Measurements from ENCODE around the gene NPIPB4. TPM values are rescaled to one million over a fixed set of nuclear protein-coding genes. Genes with fewer than 3 reads are reported as not detected.
A peak's percentile ranks its signal among the peaks of the same experiment; 100 is the strongest.
"Not testable (repeated sequence)": the region's sequence is repeated elsewhere in the genome, so short reads cannot be mapped to it uniquely, and the experiment has no call there.

NPIPB4 gene
- 100 to 1,000 TPM; 216 to 271 TPM for total RNA-seq
- polyA plus RNA-seq, result 10 to 100 TPM in 1 of 2 donors, 1 to 10 TPM in 1; 1.8 to 17.0 TPM

DNA sequence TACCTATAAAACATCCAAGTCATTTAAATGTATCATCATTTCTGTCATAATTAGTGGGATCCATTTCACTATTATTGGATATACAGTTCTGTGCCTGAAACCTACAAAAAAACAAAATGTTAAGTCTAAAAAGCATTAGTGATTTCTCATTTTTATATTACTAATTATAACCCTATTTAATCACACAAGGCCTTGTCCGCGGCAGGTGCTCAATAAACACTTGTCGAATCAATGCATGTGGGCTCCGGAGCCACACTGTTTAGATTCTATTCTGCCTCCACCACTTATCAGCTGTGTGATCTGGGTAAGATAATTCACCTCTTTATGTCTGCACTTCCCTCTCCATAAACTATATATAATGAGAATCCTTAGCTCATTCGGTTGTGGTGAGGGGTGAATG is at the start of gene NPIPB4:
Gene NPIPB4, minus strand, starts transcription at position 101 of the 400 bp plus-strand sequence. CDS start 378 bp downstream, outside the sequence.
- H3K27me3 ChIP-seq (ENCODE audit: insufficient read depth, low read length); POLR2A ChIA-PET (ENCODE audit: partially characterized antibody); intact Hi-C loops (cut with micrococcal nuclease); H3K4me3 Mint-ChIP-seq; H3K36me3 ChIP-seq (ENCODE audit: insufficient read depth, low read length); H3K27ac ChIP-seq (ENCODE audit: low read depth, low read length); CTCF ChIA-PET (ENCODE audit: partially characterized antibody); H3K9me3 ChIP-seq (ENCODE audit: control insufficient read depth in 1 of 2, low read length in 2 of 2); DNase-seq; H3K4me1 ChIP-seq (ENCODE audit: insufficient read depth, low read length); H3K27ac Mint-ChIP-seq; H3K9me3 Mint-ChIP-seq; H3K4me3 ChIP-seq (ENCODE audit: low read length in 2 of 2); H3K36me3 Mint-ChIP-seq; H3K27me3 Mint-ChIP-seq; H3K4me1 Mint-ChIP-seq: not testable (repeated sequence)

GRCh38 chr16:21898998-21899397 is 41.4 kb upstream of the NPIPB4 start:
- CTCF ChIA-PET (ENCODE audit: partially characterized antibody); intact Hi-C loops (cut with micrococcal nuclease); H3K27ac ChIP-seq (ENCODE audit: low read depth, low read length); H3K9me3 Mint-ChIP-seq; POLR2A ChIA-PET (ENCODE audit: partially characterized antibody); H3K4me3 Mint-ChIP-seq; H3K27ac Mint-ChIP-seq; H3K9me3 ChIP-seq (ENCODE audit: control insufficient read depth in 1 of 2, low read length in 2 of 2); H3K4me3 ChIP-seq (ENCODE audit: low read length in 2 of 2); H3K36me3 Mint-ChIP-seq; H3K36me3 ChIP-seq (ENCODE audit: insufficient read depth, low read length); H3K27me3 ChIP-seq (ENCODE audit: insufficient read depth, low read length); H3K4me1 Mint-ChIP-seq; DNase-seq; H3K27me3 Mint-ChIP-seq; H3K4me1 ChIP-seq (ENCODE audit: insufficient read depth, low read length): not testable (repeated sequence)

DNA sequence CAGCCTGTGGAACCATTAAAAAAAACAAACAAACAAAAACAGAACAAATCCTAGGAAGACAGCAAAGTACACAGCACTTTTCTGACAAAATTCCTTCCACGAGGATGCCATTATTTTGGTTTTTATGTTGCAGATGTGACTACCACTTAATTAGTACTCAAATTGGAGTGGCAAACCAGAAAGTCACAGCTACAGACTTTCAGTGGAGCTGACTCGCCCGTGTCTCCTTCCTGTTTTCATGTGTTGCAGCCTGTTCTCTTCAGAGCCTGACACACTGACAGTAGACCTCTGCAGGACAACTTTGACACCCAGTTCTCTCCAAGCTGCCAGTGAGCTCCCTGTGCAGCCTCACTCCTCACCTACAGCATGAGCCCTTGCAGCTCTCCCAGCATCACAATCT is 24.4 kb upstream of the NPIPB4 start:
- H3K9me3 Mint-ChIP-seq; H3K27ac ChIP-seq (ENCODE audit: low read depth, low read length); H3K27me3 Mint-ChIP-seq; H3K27me3 ChIP-seq (ENCODE audit: insufficient read depth, low read length); H3K4me3 ChIP-seq (ENCODE audit: low read length in 2 of 2); POLR2A ChIA-PET (ENCODE audit: partially characterized antibody); H3K36me3 Mint-ChIP-seq; H3K9me3 ChIP-seq (ENCODE audit: control insufficient read depth in 1 of 2, low read length in 2 of 2); H3K36me3 ChIP-seq (ENCODE audit: insufficient read depth, low read length); CTCF ChIA-PET (ENCODE audit: partially characterized antibody); intact Hi-C loops (cut with micrococcal nuclease); H3K4me1 ChIP-seq (ENCODE audit: insufficient read depth, low read length); H3K4me1 Mint-ChIP-seq: not testable (repeated sequence)
- H3K27ac Mint-ChIP-seq, result peak overlapping the region in 3 of 7 donors; percentile 36 to 86 (median 78)
- DNase-seq, result peak; percentile 6 to 45 (median 24)
- peak overlapping the region in 2 of 8 donors; percentile 15 to 39 for H3K4me3 Mint-ChIP-seq

- H3K4me1 ChIP-seq (ENCODE audit: insufficient read depth, low read length); CTCF ChIA-PET (ENCODE audit: partially characterized antibody); H3K4me1 Mint-ChIP-seq; intact Hi-C loops (cut with micrococcal nuclease); H3K36me3 Mint-ChIP-seq; H3K36me3 ChIP-seq (ENCODE audit: insufficient read depth, low read length); POLR2A ChIA-PET (ENCODE audit: partially characterized antibody); H3K9me3 Mint-ChIP-seq; H3K27me3 Mint-ChIP-seq; H3K9me3 ChIP-seq (ENCODE audit: control insufficient read depth in 1 of 2, low read length in 2 of 2); H3K4me3 ChIP-seq (ENCODE audit: low read length in 2 of 2); H3K27me3 ChIP-seq (ENCODE audit: insufficient read depth, low read length): not testable (repeated sequence)
- Mint-ChIP-seq H3K4me3 (peak overlapping the region in 5 of 8 donors; percentile 36 to 71 (median 70)), H3K27ac (peak overlapping the region in 5 of 7 donors; percentile 86 to 96 (median 91))
- DNase-seq, result peak in 3 of 5 donors; percentile 25 to 61 (median 34)
- peak overlapping the region; percentile 31 for H3K27ac ChIP-seq (ENCODE audit: low read depth, low read length)
Observed at GRCh38 chr16:21837186-21837585, 20.4 kb downstream of the NPIPB4 start.

DNA sequence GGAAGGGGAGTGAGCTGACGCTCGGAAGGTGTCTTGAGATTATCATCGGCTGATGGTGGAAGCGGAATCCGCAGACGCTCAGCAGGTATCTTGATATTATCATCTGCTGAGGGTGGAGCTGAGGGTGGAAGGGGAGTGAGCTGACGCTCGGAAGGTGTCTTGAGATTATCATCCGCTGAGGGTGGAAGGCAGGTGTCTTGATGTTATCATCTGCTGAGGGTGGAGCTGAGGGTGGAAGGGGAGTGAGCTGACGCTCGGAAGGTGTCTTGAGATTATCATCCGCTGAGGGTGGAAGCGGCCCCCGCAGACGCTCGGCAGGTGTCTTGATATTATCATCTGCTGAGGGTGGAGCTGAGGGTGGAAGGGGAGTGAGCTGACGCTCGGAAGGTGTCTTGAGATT is 21.2 kb downstream of the NPIPB4 start:
- H3K36me3 Mint-ChIP-seq; CTCF ChIA-PET (ENCODE audit: partially characterized antibody): not testable (repeated sequence)
- peak overlapping the region in 4 of 7 donors; percentile 69 to 93 (median 88) for H3K27ac Mint-ChIP-seq

GRCh38 chr16:21835747-21836146 is 21.8 kb downstream of the NPIPB4 start:
- H3K4me3 Mint-ChIP-seq; H3K27ac Mint-ChIP-seq; H3K36me3 Mint-ChIP-seq; H3K4me1 Mint-ChIP-seq; H3K4me3 ChIP-seq (ENCODE audit: low read length in 2 of 2); CTCF ChIA-PET (ENCODE audit: partially characterized antibody); H3K36me3 ChIP-seq (ENCODE audit: insufficient read depth, low read length); H3K9me3 ChIP-seq (ENCODE audit: control insufficient read depth in 1 of 2, low read length in 2 of 2); H3K4me1 ChIP-seq (ENCODE audit: insufficient read depth, low read length); intact Hi-C loops (cut with micrococcal nuclease); H3K9me3 Mint-ChIP-seq; H3K27me3 Mint-ChIP-seq; POLR2A ChIA-PET (ENCODE audit: partially characterized antibody); H3K27me3 ChIP-seq (ENCODE audit: insufficient read depth, low read length): not testable (repeated sequence)
- DNase-seq, result peak; percentile 27 to 63 (median 53)
- peak overlapping the region; percentile 52 for H3K27ac ChIP-seq (ENCODE audit: low read depth, low read length)

More for the DNA sequence above, 21.2 kb downstream of the NPIPB4 start:
- peak overlapping the region; percentile 43 for H3K27ac ChIP-seq (ENCODE audit: low read depth, low read length)
- H3K36me3 ChIP-seq (ENCODE audit: insufficient read depth, low read length); H3K27me3 ChIP-seq (ENCODE audit: insufficient read depth, low read length); POLR2A ChIA-PET (ENCODE audit: partially characterized antibody); H3K4me1 ChIP-seq (ENCODE audit: insufficient read depth, low read length); H3K9me3 Mint-ChIP-seq; H3K27me3 Mint-ChIP-seq; intact Hi-C loops (cut with micrococcal nuclease); H3K4me1 Mint-ChIP-seq; H3K9me3 ChIP-seq (ENCODE audit: control insufficient read depth in 1 of 2, low read length in 2 of 2); H3K4me3 ChIP-seq (ENCODE audit: low read length in 2 of 2): not testable (repeated sequence)
- DNase-seq, result peak; percentile 65 to 85 (median 66)
- H3K4me3 Mint-ChIP-seq, result peak overlapping the region in 3 of 8 donors; percentile 32 to 67 (median 49)

- H3K27ac ChIP-seq (ENCODE audit: low read depth, low read length); H3K36me3 ChIP-seq (ENCODE audit: insufficient read depth, low read length); POLR2A ChIA-PET (ENCODE audit: partially characterized antibody); CTCF ChIA-PET (ENCODE audit: partially characterized antibody); H3K4me1 Mint-ChIP-seq; H3K27ac Mint-ChIP-seq; H3K27me3 ChIP-seq (ENCODE audit: insufficient read depth, low read length); H3K36me3 Mint-ChIP-seq; H3K27me3 Mint-ChIP-seq; H3K4me1 ChIP-seq (ENCODE audit: insufficient read depth, low read length); H3K4me3 ChIP-seq (ENCODE audit: low read length in 2 of 2); H3K9me3 Mint-ChIP-seq; H3K9me3 ChIP-seq (ENCODE audit: control insufficient read depth in 1 of 2, low read length in 2 of 2); intact Hi-C loops (cut with micrococcal nuclease); H3K4me3 Mint-ChIP-seq: not testable (repeated sequence)
- DNase-seq, result peak in 4 of 5 donors; percentile 30 to 57 (median 48)
Observed at GRCh38 chr16:21834211-21834610, 23.3 kb downstream of the NPIPB4 start.

DNA sequence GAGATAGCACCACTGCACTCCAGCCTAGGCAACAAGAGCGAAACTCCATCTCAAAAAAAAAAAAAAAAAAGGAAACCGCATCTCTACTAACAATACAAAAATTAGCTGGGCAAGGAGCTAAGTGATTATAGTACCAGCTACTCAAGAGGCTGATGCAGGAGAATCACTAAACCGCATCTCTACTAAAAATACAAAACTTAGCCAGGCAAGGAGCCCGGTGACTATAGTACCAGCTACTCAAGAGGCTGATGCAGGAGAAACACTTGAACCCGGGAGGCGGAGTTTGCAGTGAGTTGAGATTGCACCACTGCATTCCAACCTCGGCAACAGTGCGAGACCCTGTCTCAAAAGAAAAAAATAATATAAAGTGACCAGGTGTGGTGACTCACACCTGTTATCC is 27.6 kb downstream of the NPIPB4 start:
- DNase-seq; H3K9me3 ChIP-seq (ENCODE audit: control insufficient read depth in 1 of 2, low read length in 2 of 2); H3K4me3 ChIP-seq (ENCODE audit: low read length in 2 of 2); H3K27ac Mint-ChIP-seq; H3K4me1 Mint-ChIP-seq; H3K36me3 Mint-ChIP-seq; H3K9me3 Mint-ChIP-seq; H3K27ac ChIP-seq (ENCODE audit: low read depth, low read length); H3K27me3 ChIP-seq (ENCODE audit: insufficient read depth, low read length); H3K36me3 ChIP-seq (ENCODE audit: insufficient read depth, low read length); CTCF ChIA-PET (ENCODE audit: partially characterized antibody); H3K27me3 Mint-ChIP-seq; H3K4me3 Mint-ChIP-seq; H3K4me1 ChIP-seq (ENCODE audit: insufficient read depth, low read length); POLR2A ChIA-PET (ENCODE audit: partially characterized antibody): not testable (repeated sequence)
- intact Hi-C loops (cut with micrococcal nuclease), result loop anchor here (10.0 kb wide), 1 partner anchor 355 kb away; no protein-coding TSS in a partner anchor
